GM23338 (cell line): ENCODE measurements around the gene PDXDC1.
"Not testable (repeated sequence)": the region's sequence is repeated elsewhere in the genome, so short reads cannot be mapped to it uniquely, and the experiment has no call there.

Experiments used
- CREB1 ChIP-seq: fragments of 250-450 bp; sonication (Bioruptor Pico); IDR thresholded peaks from 2 replicates; pipeline ENCODE4 v1.5.0; 2020; ENCODE audit warnings: low read depth, mild to moderate bottlenecking, moderate library complexity
- CTCF ChIP-seq, 2 experiments: fragments of 200-600 bp in 1 of 2; sonication (generic) in 1 of 2; conservative IDR thresholded peaks; 2 replicates each; pipeline versions ENCODE4 v1.5.1 to v1.6.1; 2016 to 2017; ENCODE audit warnings: antibody characterized with exemption in 2 of 2, low read depth in 2 of 2, mild to moderate bottlenecking in 2 of 2, moderate library complexity in 1 of 2
- EZH2 ChIP-seq: fragments of 200-600 bp; sonication (generic); IDR thresholded peaks from one replicate; pipeline ENCODE4 v1.8.0; 2017; ENCODE audit warnings: antibody characterized with exemption, mild to moderate bottlenecking, low read depth; ENCODE audit not compliant: unreplicated experiment
- JUNB ChIP-seq: IDR thresholded peaks from one replicate; pipeline ENCODE4 v1.6.1; 2016; ENCODE audit warnings: antibody characterized with exemption; ENCODE audit not compliant: unreplicated experiment
- POLR2AphosphoS5 ChIP-seq: IDR thresholded peaks from 2 replicates; pipeline ENCODE4 v1.6.1; 2016; ENCODE audit warnings: antibody characterized with exemption, low read depth
- TF ChIP-seq, protein P1 (sequence below): IDR thresholded peaks from one replicate; pipeline ENCODE4 v1.6.1; 2018; ENCODE audit warnings: antibody characterized with exemption; ENCODE audit not compliant: unreplicated experiment
- TF ChIP-seq, protein P2 (sequence below): fragments of 250-450 bp; sonication (Bioruptor Pico); IDR thresholded peaks from 2 replicates; pipeline ENCODE4 v1.5.0; 2020; ENCODE audit warnings: mild to moderate bottlenecking, moderate library complexity

- TF ChIP-seq CTCF (conservative IDR thresholded peaks at IDR 0.05; ENCODE audit: low read depth in 2 of 2); CREB1 (CRISPR knock-in tag); EZH2; POLR2AphosphoS5; JUNB: not testable (repeated sequence)
- TF ChIP-seq, protein P1, sequence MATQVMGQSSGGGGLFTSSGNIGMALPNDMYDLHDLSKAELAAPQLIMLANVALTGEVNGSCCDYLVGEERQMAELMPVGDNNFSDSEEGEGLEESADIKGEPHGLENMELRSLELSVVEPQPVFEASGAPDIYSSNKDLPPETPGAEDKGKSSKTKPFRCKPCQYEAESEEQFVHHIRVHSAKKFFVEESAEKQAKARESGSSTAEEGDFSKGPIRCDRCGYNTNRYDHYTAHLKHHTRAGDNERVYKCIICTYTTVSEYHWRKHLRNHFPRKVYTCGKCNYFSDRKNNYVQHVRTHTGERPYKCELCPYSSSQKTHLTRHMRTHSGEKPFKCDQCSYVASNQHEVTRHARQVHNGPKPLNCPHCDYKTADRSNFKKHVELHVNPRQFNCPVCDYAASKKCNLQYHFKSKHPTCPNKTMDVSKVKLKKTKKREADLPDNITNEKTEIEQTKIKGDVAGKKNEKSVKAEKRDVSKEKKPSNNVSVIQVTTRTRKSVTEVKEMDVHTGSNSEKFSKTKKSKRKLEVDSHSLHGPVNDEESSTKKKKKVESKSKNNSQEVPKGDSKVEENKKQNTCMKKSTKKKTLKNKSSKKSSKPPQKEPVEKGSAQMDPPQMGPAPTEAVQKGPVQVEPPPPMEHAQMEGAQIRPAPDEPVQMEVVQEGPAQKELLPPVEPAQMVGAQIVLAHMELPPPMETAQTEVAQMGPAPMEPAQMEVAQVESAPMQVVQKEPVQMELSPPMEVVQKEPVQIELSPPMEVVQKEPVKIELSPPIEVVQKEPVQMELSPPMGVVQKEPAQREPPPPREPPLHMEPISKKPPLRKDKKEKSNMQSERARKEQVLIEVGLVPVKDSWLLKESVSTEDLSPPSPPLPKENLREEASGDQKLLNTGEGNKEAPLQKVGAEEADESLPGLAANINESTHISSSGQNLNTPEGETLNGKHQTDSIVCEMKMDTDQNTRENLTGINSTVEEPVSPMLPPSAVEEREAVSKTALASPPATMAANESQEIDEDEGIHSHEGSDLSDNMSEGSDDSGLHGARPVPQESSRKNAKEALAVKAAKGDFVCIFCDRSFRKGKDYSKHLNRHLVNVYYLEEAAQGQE, result not testable (repeated sequence)
- TF ChIP-seq, protein P2, sequence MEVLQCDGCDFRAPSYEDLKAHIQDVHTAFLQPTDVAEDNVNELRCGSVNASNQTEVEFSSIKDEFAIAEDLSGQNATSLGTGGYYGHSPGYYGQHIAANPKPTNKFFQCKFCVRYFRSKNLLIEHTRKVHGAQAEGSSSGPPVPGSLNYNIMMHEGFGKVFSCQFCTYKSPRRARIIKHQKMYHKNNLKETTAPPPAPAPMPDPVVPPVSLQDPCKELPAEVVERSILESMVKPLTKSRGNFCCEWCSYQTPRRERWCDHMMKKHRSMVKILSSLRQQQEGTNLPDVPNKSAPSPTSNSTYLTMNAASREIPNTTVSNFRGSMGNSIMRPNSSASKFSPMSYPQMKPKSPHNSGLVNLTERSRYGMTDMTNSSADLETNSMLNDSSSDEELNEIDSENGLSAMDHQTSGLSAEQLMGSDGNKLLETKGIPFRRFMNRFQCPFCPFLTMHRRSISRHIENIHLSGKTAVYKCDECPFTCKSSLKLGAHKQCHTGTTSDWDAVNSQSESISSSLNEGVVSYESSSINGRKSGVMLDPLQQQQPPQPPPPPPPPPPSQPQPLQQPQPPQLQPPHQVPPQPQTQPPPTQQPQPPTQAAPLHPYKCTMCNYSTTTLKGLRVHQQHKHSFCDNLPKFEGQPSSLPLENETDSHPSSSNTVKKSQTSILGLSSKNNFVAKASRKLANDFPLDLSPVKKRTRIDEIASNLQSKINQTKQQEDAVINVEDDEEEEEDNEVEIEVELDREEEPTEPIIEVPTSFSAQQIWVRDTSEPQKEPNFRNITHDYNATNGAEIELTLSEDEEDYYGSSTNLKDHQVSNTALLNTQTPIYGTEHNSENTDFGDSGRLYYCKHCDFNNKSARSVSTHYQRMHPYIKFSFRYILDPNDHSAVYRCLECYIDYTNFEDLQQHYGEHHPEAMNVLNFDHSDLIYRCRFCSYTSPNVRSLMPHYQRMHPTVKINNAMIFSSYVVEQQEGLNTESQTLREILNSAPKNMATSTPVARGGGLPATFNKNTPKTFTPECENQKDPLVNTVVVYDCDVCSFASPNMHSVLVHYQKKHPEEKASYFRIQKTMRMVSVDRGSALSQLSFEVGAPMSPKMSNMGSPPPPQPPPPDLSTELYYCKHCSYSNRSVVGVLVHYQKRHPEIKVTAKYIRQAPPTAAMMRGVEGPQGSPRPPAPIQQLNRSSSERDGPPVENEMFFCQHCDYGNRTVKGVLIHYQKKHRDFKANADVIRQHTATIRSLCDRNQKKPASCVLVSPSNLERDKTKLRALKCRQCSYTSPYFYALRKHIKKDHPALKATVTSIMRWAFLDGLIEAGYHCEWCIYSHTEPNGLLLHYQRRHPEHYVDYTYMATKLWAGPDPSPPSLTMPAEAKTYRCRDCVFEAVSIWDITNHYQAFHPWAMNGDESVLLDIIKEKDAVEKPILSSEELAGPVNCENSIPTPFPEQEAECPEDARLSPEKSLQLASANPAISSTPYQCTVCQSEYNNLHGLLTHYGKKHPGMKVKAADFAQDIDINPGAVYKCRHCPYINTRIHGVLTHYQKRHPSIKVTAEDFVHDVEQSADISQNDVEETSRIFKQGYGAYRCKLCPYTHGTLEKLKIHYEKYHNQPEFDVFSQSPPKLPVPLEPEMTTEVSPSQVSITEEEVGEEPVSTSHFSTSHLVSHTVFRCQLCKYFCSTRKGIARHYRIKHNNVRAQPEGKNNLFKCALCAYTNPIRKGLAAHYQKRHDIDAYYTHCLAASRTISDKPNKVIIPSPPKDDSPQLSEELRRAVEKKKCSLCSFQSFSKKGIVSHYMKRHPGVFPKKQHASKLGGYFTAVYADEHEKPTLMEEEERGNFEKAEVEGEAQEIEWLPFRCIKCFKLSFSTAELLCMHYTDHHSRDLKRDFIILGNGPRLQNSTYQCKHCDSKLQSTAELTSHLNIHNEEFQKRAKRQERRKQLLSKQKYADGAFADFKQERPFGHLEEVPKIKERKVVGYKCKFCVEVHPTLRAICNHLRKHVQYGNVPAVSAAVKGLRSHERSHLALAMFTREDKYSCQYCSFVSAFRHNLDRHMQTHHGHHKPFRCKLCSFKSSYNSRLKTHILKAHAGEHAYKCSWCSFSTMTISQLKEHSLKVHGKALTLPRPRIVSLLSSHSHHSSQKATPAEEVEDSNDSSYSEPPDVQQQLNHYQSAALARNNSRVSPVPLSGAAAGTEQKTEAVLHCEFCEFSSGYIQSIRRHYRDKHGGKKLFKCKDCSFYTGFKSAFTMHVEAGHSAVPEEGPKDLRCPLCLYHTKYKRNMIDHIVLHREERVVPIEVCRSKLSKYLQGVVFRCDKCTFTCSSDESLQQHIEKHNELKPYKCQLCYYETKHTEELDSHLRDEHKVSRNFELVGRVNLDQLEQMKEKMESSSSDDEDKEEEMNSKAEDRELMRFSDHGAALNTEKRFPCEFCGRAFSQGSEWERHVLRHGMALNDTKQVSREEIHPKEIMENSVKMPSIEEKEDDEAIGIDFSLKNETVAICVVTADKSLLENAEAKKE (CRISPR knock-in tag), result not testable (repeated sequence)
These were observed 158.7 kb downstream of the PDXDC1 start for GRCh38 chr16:15133554-15133953.
